Keratinocyte (primary cell): ENCODE results near the gene GUCY2C. TPM values are rescaled to one million over a fixed set of nuclear protein-coding genes. Genes with fewer than 3 reads are reported as not detected.

Source experiments
- DNase-seq: peaks from one replicate; pipeline ENCODE4 v3.0.0-alpha.2; 2011; ENCODE audit warnings: low read depth, missing footprints, low spot score
- FAIRE-seq: peaks from 2 replicates; lab custom pipeline; 2011; peaks lifted over from hg19 to GRCh38; lab: Jason Lieb, UNC
- H2AFZ ChIP-seq: 2 replicates; pipeline ENCODE4 v1.6.0; 2012; ENCODE audit warnings: low read length, control low read depth, inconsistent platforms; ENCODE audit not compliant: control insufficient read depth
- H3K27ac ChIP-seq: 2 replicates; pipeline ENCODE4 v1.5.1; 2011; ENCODE audit warnings: low read length; ENCODE audit not compliant: control insufficient read depth, insufficient read depth
- H3K27me3 ChIP-seq: 3 replicates; pipeline ENCODE4 v1.6.0; 2011; ENCODE audit warnings: low read length; ENCODE audit not compliant: control insufficient read depth, insufficient read depth; ENCODE audit errors: extremely low read depth
- H3K36me3 ChIP-seq, 2 experiments: 2 replicates in 1 of 2; 3 replicates in 1 of 2; pipeline ENCODE4 v1.5.1; 2011; ENCODE audit warnings: low read length in 2 of 2, mild to moderate bottlenecking in 1 of 2; ENCODE audit not compliant: control insufficient read depth in 2 of 2, insufficient read depth in 2 of 2; ENCODE audit errors: extremely low read depth in 1 of 2
- H3K4me1 ChIP-seq: 3 replicates; pipeline ENCODE4 v1.5.1; 2011; ENCODE audit warnings: low read length; ENCODE audit not compliant: control insufficient read depth, insufficient read depth; ENCODE audit errors: extremely low read depth
- H3K4me2 ChIP-seq: 3 replicates; pipeline ENCODE4 v1.6.0; 2011; ENCODE audit warnings: low read depth, low read length; ENCODE audit not compliant: control insufficient read depth, insufficient read depth; ENCODE audit errors: extremely low read depth
- H3K4me3 ChIP-seq, 3 experiments: fragments of 200-600 bp in 1 of 3; sonication (generic) in 1 of 3; 2 replicates in 2 of 3; 3 replicates in 1 of 3; pipeline ENCODE4 v1.5.1; 2011 to 2016; ENCODE audit warnings: low read length in 3 of 3, mild to moderate bottlenecking in 3 of 3, control low read depth in 2 of 3, inconsistent platforms in 1 of 3, low read depth in 1 of 3, mixed read lengths in 1 of 3, mixed run types in 1 of 3, moderate library complexity in 1 of 3; ENCODE audit not compliant: control insufficient read depth in 2 of 3, insufficient read depth in 2 of 3; ENCODE audit errors: extremely low read depth in 1 of 3
- H3K79me2 ChIP-seq: 2 replicates; pipeline ENCODE4 v1.6.0; 2012; ENCODE audit warnings: low read length; ENCODE audit not compliant: control insufficient read depth, insufficient read depth
- H3K9ac ChIP-seq: 3 replicates; pipeline ENCODE4 v1.6.0; 2011; ENCODE audit warnings: low read length; ENCODE audit not compliant: control insufficient read depth, insufficient read depth; ENCODE audit errors: extremely low read depth
- H3K9me1 ChIP-seq: 3 replicates; pipeline ENCODE4 v1.6.0; 2011; ENCODE audit warnings: low read length; ENCODE audit not compliant: control insufficient read depth, insufficient read depth; ENCODE audit errors: extremely low read depth
- H3K9me3 ChIP-seq: 2 replicates; pipeline ENCODE4 v1.5.1; 2012; ENCODE audit warnings: low read depth, low read length; ENCODE audit not compliant: control insufficient read depth
- H4K20me1 ChIP-seq: 3 replicates; pipeline ENCODE4 v1.6.0; 2011; ENCODE audit warnings: low read length; ENCODE audit not compliant: control insufficient read depth, insufficient read depth; ENCODE audit errors: extremely low read depth
- EZH2 ChIP-seq: IDR thresholded peaks from one replicate; pipeline ENCODE4 v1.6.1; 2012; ENCODE audit warnings: inconsistent platforms, mild to moderate bottlenecking, low read length, moderate library complexity
- dilution Hi-C: fragments of 300-500 bp; cut with MboI; formaldehyde crosslinking; loops from one replicate; pipeline ENCODE4 v1.7.0; 2020; ENCODE audit warnings: low sequenced_read_pairs; ENCODE audit not compliant: extremely low pct_ligation_motif_present
- polyA plus RNA-seq, 5 experiments: library from polyadenylated mRNA; depleted of rRNA in 3 of 5; stranded (reverse) in 3 of 5; stranded (forward) in 1 of 5; unstranded in 1 of 5; fragments of >200 nt; gene quantifications; 1 replicate in 1 of 5; 2 replicates in 3 of 5; 3 replicates in 1 of 5; pipeline versions ENCODE4 v1.2.1 to v1.2.3, GENCODE V29; 2011 to 2012; ENCODE audit warnings: missing spikeins in 2 of 5, low read depth in 1 of 5, low replicate concordance in 1 of 5
- TF ChIP-seq, protein P1 (sequence below), 3 experiments: IDR thresholded peaks in 1 of 3; conservative IDR thresholded peaks in 1 of 3; optimal IDR thresholded peaks in 1 of 3; 2 replicates in 2 of 3; 3 replicates in 1 of 3; pipeline versions ENCODE3 to v1.5.1; 2011; ENCODE audit warnings: low read length in 3 of 3, mild to moderate bottlenecking in 3 of 3, moderate library complexity in 2 of 3, control low read depth in 1 of 3, inconsistent platforms in 1 of 3; ENCODE audit not compliant: insufficient read depth in 2 of 3; ENCODE audit errors: extremely low read depth in 1 of 3

The GUCY2C gene
- polyA plus RNA-seq, 1 donor (not counting 4 experiments of a cell fraction or from before 2014, with no cell fraction given): 0.03 TPM

DNA sequence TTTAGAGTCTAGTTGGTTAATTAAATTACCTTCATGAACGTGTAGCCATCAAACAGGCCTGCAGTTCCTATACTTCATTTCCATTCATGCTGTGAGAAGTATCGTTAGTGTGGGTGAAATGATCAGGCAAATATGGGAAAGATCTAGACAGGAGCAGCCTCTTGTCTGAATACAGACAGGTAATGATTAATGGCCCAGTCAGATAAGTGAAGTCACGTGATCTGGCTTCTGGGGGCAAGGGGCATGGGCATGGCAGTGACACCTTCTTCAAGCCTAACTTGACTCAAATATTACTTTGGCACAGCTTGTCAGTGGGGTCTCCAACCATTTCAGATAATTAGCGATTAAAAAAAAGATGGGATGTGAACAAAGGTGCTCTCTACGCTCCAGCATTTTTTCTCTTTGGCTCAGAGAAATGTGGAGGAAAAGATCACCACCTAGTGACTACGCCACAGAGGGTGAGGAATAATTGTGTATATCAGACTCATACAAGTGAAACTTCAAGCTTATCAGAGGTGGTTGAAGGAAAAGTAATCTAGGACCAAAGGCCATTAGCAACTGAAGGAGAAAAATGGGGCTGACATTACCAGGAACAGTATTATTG, 17.8 kb downstream of the GUCY2C start:
- Histone ChIP-seq H3K27ac (no peak overlapping the region), H2AFZ (no peak overlapping the region), H3K9ac (no peak overlapping the region), H3K4me1 (no peaks in the 10 kb centered on the region), H3K4me3 (no peak overlapping the region), H3K27me3 (no peaks in the 10 kb centered on the region), H3K9me3 (no peaks in the 10 kb centered on the region), H4K20me1 (no peaks in the 10 kb centered on the region), H3K4me2 (no peak overlapping the region), H3K36me3 (no peaks in the 10 kb centered on the region), H3K9me1 (no peaks in the 10 kb centered on the region), H3K79me2 (no peaks in the 10 kb centered on the region)
- dilution Hi-C loops: no loop called here
- no peak for FAIRE-seq
- no peak for DNase-seq
- TF ChIP-seq, protein P1, sequence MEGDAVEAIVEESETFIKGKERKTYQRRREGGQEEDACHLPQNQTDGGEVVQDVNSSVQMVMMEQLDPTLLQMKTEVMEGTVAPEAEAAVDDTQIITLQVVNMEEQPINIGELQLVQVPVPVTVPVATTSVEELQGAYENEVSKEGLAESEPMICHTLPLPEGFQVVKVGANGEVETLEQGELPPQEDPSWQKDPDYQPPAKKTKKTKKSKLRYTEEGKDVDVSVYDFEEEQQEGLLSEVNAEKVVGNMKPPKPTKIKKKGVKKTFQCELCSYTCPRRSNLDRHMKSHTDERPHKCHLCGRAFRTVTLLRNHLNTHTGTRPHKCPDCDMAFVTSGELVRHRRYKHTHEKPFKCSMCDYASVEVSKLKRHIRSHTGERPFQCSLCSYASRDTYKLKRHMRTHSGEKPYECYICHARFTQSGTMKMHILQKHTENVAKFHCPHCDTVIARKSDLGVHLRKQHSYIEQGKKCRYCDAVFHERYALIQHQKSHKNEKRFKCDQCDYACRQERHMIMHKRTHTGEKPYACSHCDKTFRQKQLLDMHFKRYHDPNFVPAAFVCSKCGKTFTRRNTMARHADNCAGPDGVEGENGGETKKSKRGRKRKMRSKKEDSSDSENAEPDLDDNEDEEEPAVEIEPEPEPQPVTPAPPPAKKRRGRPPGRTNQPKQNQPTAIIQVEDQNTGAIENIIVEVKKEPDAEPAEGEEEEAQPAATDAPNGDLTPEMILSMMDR (optimal IDR thresholded peaks at IDR 0.05 in 1 of 3, IDR thresholded peaks at IDR 0.05 in 1 of 3, conservative IDR thresholded peaks at IDR 0.05 in 1 of 3; ENCODE audit: extremely low read depth in 1 of 3, insufficient read depth in 2 of 3, low read length in 3 of 3): no peak
- TF ChIP-seq EZH2: no peak

GRCh38 chr12:14668591-14668990, 27.8 kb downstream of the GUCY2C start:
- Histone ChIP-seq H3K4me2 (no peak overlapping the region), H3K9ac (no peak overlapping the region), H3K27me3 (no peaks in the 10 kb centered on the region), H3K79me2 (no peaks in the 10 kb centered on the region), H3K9me1 (no peaks in the 10 kb centered on the region), H4K20me1 (no peaks in the 10 kb centered on the region), H3K36me3 (no peaks in the 10 kb centered on the region), H3K9me3 (no peaks in the 10 kb centered on the region), H3K27ac (no peak overlapping the region), H2AFZ (no peak overlapping the region), H3K4me1 (no peaks in the 10 kb centered on the region), H3K4me3 (no peak overlapping the region)
- DNase-seq (no peak), FAIRE-seq (no peak)
- TF ChIP-seq EZH2: no peak
- TF ChIP-seq, protein P1 (optimal IDR thresholded peaks at IDR 0.05 in 1 of 3, IDR thresholded peaks at IDR 0.05 in 1 of 3, conservative IDR thresholded peaks at IDR 0.05 in 1 of 3; ENCODE audit: extremely low read depth in 1 of 3, insufficient read depth in 2 of 3, low read length in 3 of 3): no peak
- dilution Hi-C loops: no loop called here
